HepG2 (cell line): ENCODE data around the gene EFNA3. TPM values are rescaled to one million over a fixed set of nuclear protein-coding genes. Genes with fewer than 3 reads are reported as not detected.

ENCODE experiments used
- AFF4 ChIP-seq: sonication (generic); formaldehyde crosslinking; IDR thresholded peaks from 2 replicates; pipeline ENCODE4 v1.4.0; 2020; ENCODE audit warnings: missing genetic modification reagents
- AHDC1 ChIP-seq: sonication (generic); formaldehyde crosslinking; IDR thresholded peaks from 2 replicates; pipeline ENCODE4 v1.5.1; 2020; ENCODE audit warnings: mild to moderate bottlenecking, missing genetic modification reagents, borderline replicate concordance
- AKAP8 ChIP-seq: sonication (generic); formaldehyde crosslinking; IDR thresholded peaks from 2 replicates; pipeline ENCODE4 v1.5.1; 2020; ENCODE audit warnings: mild to moderate bottlenecking, missing genetic modification reagents
- ARNTL ChIP-seq: sonication (generic); formaldehyde crosslinking; IDR thresholded peaks from 2 replicates; pipeline ENCODE4 v1.4.0; 2020; ENCODE audit warnings: mild to moderate bottlenecking, missing genetic modification reagents
- ATF4 ChIP-seq, 2 experiments: fragments of 450-650 bp in 1 of 2; sonication (generic) in 1 of 2; formaldehyde crosslinking; IDR thresholded peaks; 2 replicates each; pipeline versions ENCODE4 v1.5.0 to v1.8.0; 2020 to 2022; ENCODE audit warnings: mild to moderate bottlenecking in 1 of 2, missing genetic modification reagents in 1 of 2
- CENPX ChIP-seq: sonication (generic); formaldehyde crosslinking; IDR thresholded peaks from 2 replicates; pipeline ENCODE4 v1.9.0; 2021; ENCODE audit warnings: mild to moderate bottlenecking, missing genetic modification reagents, moderate library complexity
- JUNB ChIP-seq: sonication (generic); formaldehyde crosslinking; IDR thresholded peaks from 2 replicates; pipeline ENCODE4 v1.8.0; 2022; ENCODE audit warnings: missing genetic modification reagents, mild to moderate bottlenecking, borderline replicate concordance
- SIN3B ChIP-seq: fragments of 150-350 bp; IDR thresholded peaks from 2 replicates; pipeline ENCODE4 v1.6.1; 2014; ENCODE audit warnings: low read length
- ZNF318 ChIP-seq: sonication (generic); formaldehyde crosslinking; IDR thresholded peaks from 2 replicates; pipeline ENCODE4 v1.4.0; 2020; ENCODE audit warnings: mild to moderate bottlenecking, missing genetic modification reagents
- ZNF709 ChIP-seq: sonication (generic); formaldehyde crosslinking; IDR thresholded peaks from 2 replicates; pipeline ENCODE4 v1.5.0; 2020; ENCODE audit warnings: mild to moderate bottlenecking, missing genetic modification reagents
- polyA plus RNA-seq, 8 experiments: library from polyadenylated mRNA; depleted of rRNA in 3 of 8; stranded (reverse) in 7 of 8; unstranded in 1 of 8; fragments of >200 nt; fragmentation: Illumina TruSeq in 4 of 8; extraction: Trizol in 4 of 8; gene quantifications; 2 replicates each; pipeline versions ENCODE4 v1.2.1 to v1.2.3, GENCODE V29; 2011 to 2016; ENCODE audit warnings: low read depth in 4 of 8, missing spikeins in 1 of 8, mixed read lengths in 1 of 8; ENCODE audit not compliant: insufficient read depth in 1 of 8
- total RNA-seq, 5 experiments: library from RNA; depleted of rRNA; stranded (reverse); fragments of >200 nt; fragmentation: Illumina TruSeq; extraction: Trizol; gene quantifications; 2 replicates each; pipeline ENCODE4 v1.2.3, GENCODE V29; 2016; ENCODE audit warnings: low read depth in 1 of 5

Gene EFNA3
- total and polyA plus RNA-seq, 2 of the 13 experiments (the other 11 are each of a cell fraction or from before 2014, with no cell fraction given) = 1.0 to 5.7 TPM

GRCh38 chr1:155126556-155127104, 48.0 kb downstream of the EFNA3 start (continued):
- TF ChIP-seq AHDC1 (no peak; the same call in 1 of the 2 replicates), ARNTL (no peak), SIN3B (no peak), JUNB (no peak), ZNF709 (no peak), AKAP8 (CRISPR knock-in tag) (no peak), AFF4 (CRISPR knock-in tag) (no peak; the same call in 1 of the 2 replicates), CENPX (CRISPR knock-in tag) (no peak), ZNF318 (CRISPR knock-in tag) (peak; percentile 54; the same call in 1 of the 2 replicates), ATF4 (CRISPR knock-in tag; IDR thresholded peaks at IDR 0.05) (no peak)
